Esophagus muscularis mucosa (tissue), 4 donors: ENCODE results near the gene PPIG. TPM values are rescaled to one million over a fixed set of nuclear protein-coding genes. Genes with fewer than 3 reads are reported as not detected.
"Not testable (repeated sequence)": the region's sequence is repeated elsewhere in the genome, so short reads cannot be mapped to it uniquely, and the experiment has no call there.

Source experiments
- DNase-seq: peaks from one replicate; pipeline ENCODE4 v3.0.0-alpha.2; 2017; ENCODE audit errors: extremely low spot score
- H3K27ac ChIP-seq, 4 donors: fragments of 200-600 bp; sonication (generic); replicated peaks in 1 of 4; 1 replicate in 3 of 4; 2 replicates in 1 of 4; pipeline ENCODE4 v1.5.1; 2016 to 2019; ENCODE audit warnings: mild to moderate bottlenecking in 1 of 4
- H3K27me3 ChIP-seq, 4 donors: fragments of 200-600 bp; sonication (generic); one replicate each; pipeline versions ENCODE4 v1.5.1 to v1.6.0; 2016 to 2019
- H3K36me3 ChIP-seq, 4 donors: fragments of 200-600 bp; sonication (generic); one replicate each; pipeline ENCODE4 v1.5.1; 2016 to 2019
- H3K4me1 ChIP-seq, 4 donors: fragments of 200-600 bp; sonication (generic); one replicate each; pipeline ENCODE4 v1.5.1; 2016 to 2019
- H3K4me3 ChIP-seq, 4 donors: fragments of 200-600 bp; sonication (generic); 1 replicate in 2 of 4; 2 replicates in 2 of 4; pipeline ENCODE4 v1.5.1; 2016 to 2019; ENCODE audit warnings: mild to moderate bottlenecking in 4 of 4, moderate library complexity in 1 of 4
- H3K9me3 ChIP-seq, 4 donors: fragments of 200-600 bp; sonication (generic); 1 replicate in 3 of 4; 2 replicates in 1 of 4; pipeline ENCODE4 v1.5.1; 2016 to 2019
- CTCF ChIP-seq, 3 experiments: fragments of 200-600 bp in 2 of 3; fragments of 450-650 bp in 1 of 3; sonication (generic) in 2 of 3; IDR thresholded peaks; one replicate each; pipeline ENCODE4 v1.5.1; 2017 to 2019; ENCODE audit warnings: antibody characterized with exemption in 3 of 3, mild to moderate bottlenecking in 2 of 3, moderate library complexity in 1 of 3
- EP300 ChIP-seq: sonication (generic); formaldehyde crosslinking; IDR thresholded peaks from one replicate; pipeline ENCODE4 v1.6.1; 2017; ENCODE audit warnings: antibody characterized with exemption
- POLR2A ChIP-seq: fragments of 450-650 bp; IDR thresholded peaks from one replicate; pipeline ENCODE4 v1.6.1; 2017; ENCODE audit warnings: antibody characterized with exemption, moderate library complexity, mild to moderate bottlenecking, low read depth
- POLR2AphosphoS5 ChIP-seq, 2 donors: sonication (generic); formaldehyde crosslinking; IDR thresholded peaks; one replicate each; pipeline ENCODE4 v1.6.1; 2017; ENCODE audit warnings: antibody characterized with exemption in 2 of 2
- WGBS: methylation state at CpG from one replicate; pipeline ENCODE4 v1.1.5; 2018; 5-methylcytosine and 5-hydroxymethylcytosine counted together
- intact Hi-C: fragments of 100-400 bp; cut with DNase I; formaldehyde crosslinking; loops from one replicate; pipeline ENCODE4 v1.15.1; 2023
- total RNA-seq, 4 donors: library from RNA; depleted of rRNA; stranded (reverse); fragments of >200 nt; gene quantifications; one replicate each; pipeline versions ENCODE4 v1.1.0 to v1.2.1, GENCODE V29; 2016

The PPIG gene
- total RNA-seq, 4 donors from 2014 or later: 26.5 to 48.6 (median 34.5) TPM

- 94% methylated on average over 1 of the region's 1 CpG for WGBS
- DNase-seq: no peak
- TF ChIP-seq POLR2A (no peak), POLR2AphosphoS5 (IDR thresholded peaks at IDR 0.05) (no peak), CTCF (IDR thresholded peaks at IDR 0.05) (no peak), EP300 (no peak)
- Histone ChIP-seq H3K36me3 (peaks cover 7 to 47% (median 18%) of the 10 kb centered on the region in 4 donors), H3K9me3 (no peaks in the 10 kb centered on the region), H3K4me1 (no peaks in the 10 kb centered on the region), H3K27ac (no peak overlapping the region), H3K4me3 (no peak overlapping the region), H3K27me3 (no peaks in the 10 kb centered on the region)
- intact Hi-C loops: no loop called here
Measured at GRCh38 chr2:169561364-169561763, 22.8 kb upstream of the PPIG start.

- H3K27ac ChIP-seq, H3K27me3 ChIP-seq, H3K4me1 ChIP-seq, H3K4me3 ChIP-seq, intact Hi-C loops, DNase-seq, H3K9me3 ChIP-seq: not testable (repeated sequence)
- H3K36me3 ChIP-seq: peaks cover 6 to 40% (median 13%) of the 10 kb centered on the region in 4 donors
- 86% methylated on average over 5 of the region's 5 CpGs for WGBS
Measured at GRCh38 chr2:169562084-169562483, 22.1 kb upstream of the PPIG start.

- peaks cover 6 to 38% (median 13%) of the 10 kb centered on the region in 4 donors for H3K36me3 ChIP-seq
- DNase-seq: no peak
Measured at GRCh38 chr2:169562519-169562918, 21.6 kb upstream of the PPIG start.

GRCh38 chr2:169565686-169566085 is 18.5 kb upstream of the PPIG start:
- H3K4me3 ChIP-seq: no peak overlapping the region
- TF ChIP-seq EP300 (no peak), CTCF (IDR thresholded peaks at IDR 0.05) (no peak), POLR2AphosphoS5 (IDR thresholded peaks at IDR 0.05) (no peak), POLR2A (no peak)
- no peaks in the 10 kb centered on the region for H3K27me3 ChIP-seq
- intact Hi-C loops: no loop called here
- WGBS: 88% methylated on average over 1 of the region's 1 CpG
- peaks cover 0 to 13% (median 4%) of the 10 kb centered on the region in 4 donors for H3K36me3 ChIP-seq
- H3K9me3 ChIP-seq: no peaks in the 10 kb centered on the region
- H3K27ac ChIP-seq: no peak overlapping the region
- DNase-seq: no peak
- peaks cover 0 to 3% (median 0%) of the 10 kb centered on the region in 4 donors for H3K4me1 ChIP-seq

More at GRCh38 chr2:169562519-169562918, 21.6 kb upstream of the PPIG start:
- intact Hi-C loops: no loop called here
- no peaks in the 10 kb centered on the region for H3K4me1 ChIP-seq
- no peak overlapping the region for H3K4me3 ChIP-seq
- 92% methylated on average over 2 of the region's 2 CpGs for WGBS
- TF ChIP-seq POLR2A (no peak), CTCF (IDR thresholded peaks at IDR 0.05) (no peak), EP300 (no peak), POLR2AphosphoS5 (IDR thresholded peaks at IDR 0.05) (no peak)
- H3K27me3 ChIP-seq: no peaks in the 10 kb centered on the region
- no peaks in the 10 kb centered on the region for H3K9me3 ChIP-seq
- no peak overlapping the region for H3K27ac ChIP-seq

- intact Hi-C loops: no loop called here
- TF ChIP-seq POLR2A: no peak
- no peak for TF ChIP-seq CTCF (IDR thresholded peaks at IDR 0.05)
- no peak for TF ChIP-seq EP300
- TF ChIP-seq POLR2AphosphoS5 (IDR thresholded peaks at IDR 0.05): no peak
Measured at GRCh38 chr2:169569948-169570347, 14.2 kb upstream of the PPIG start.

GRCh38 chr2:169570752-169571151 is 13.4 kb upstream of the PPIG start:
- peaks cover 0 to 26% (median 16%) of the 10 kb centered on the region in 4 donors for H3K4me1 ChIP-seq
- 91% methylated on average over 4 of the region's 4 CpGs for WGBS
- H3K36me3 ChIP-seq, H3K4me3 ChIP-seq, H3K9me3 ChIP-seq, DNase-seq, H3K27ac ChIP-seq, H3K27me3 ChIP-seq, intact Hi-C loops: not testable (repeated sequence)

More at GRCh38 chr2:169569948-169570347, 14.2 kb upstream of the PPIG start:
- H3K36me3 ChIP-seq: peaks cover 0 to 7% (median 0%) of the 10 kb centered on the region in 4 donors
- no peak overlapping the region for H3K27ac ChIP-seq
- no peaks in the 10 kb centered on the region for H3K27me3 ChIP-seq
- H3K4me3 ChIP-seq: no peak overlapping the region
- no peaks in the 10 kb centered on the region for H3K9me3 ChIP-seq
- H3K4me1 ChIP-seq: peaks cover 0 to 26% (median 16%) of the 10 kb centered on the region in 4 donors
- WGBS: 92% methylated on average over 2 of the region's 2 CpGs
- no peak for DNase-seq
